Measurements from ENCODE around the gene NXNL2. TPM values are rescaled to one million over a fixed set of nuclear protein-coding genes. Genes with fewer than 3 reads are reported as not detected.

Gene NXNL2
- total RNA-seq, 2 donors from 2014 or later: not detected

DNA sequence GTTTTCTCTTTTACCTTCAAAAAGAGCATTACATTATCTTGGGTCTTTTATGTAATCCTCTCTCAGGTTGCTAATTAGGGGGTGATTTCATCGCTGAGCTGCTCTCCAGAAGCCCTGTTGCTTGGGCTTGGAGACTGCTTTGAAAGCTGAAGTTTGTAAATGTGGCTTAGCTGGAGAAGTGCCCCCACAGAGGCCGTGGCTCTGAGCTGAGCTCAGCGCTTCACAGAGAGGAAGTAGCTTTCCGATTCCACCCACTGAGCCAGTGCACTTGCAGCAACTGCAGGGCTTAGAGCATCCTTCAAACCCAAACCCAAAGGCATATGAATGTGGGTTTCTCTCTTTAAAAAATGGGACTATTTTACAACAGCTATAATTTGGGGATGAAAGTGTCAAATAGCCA lies 13.7 kb upstream of the NXNL2 start:
- peaks cover 26% of the 10 kb centered on the region for H3K27me3 Mint-ChIP-seq (ENCODE audit: insufficient read depth)
- peaks cover 5% of the 10 kb centered on the region for H3K4me1 Mint-ChIP-seq
- no peaks in the 10 kb centered on the region for H3K36me3 ChIP-seq (ENCODE audit: control insufficient read depth, insufficient read depth, low read length)
- H3K4me1 ChIP-seq (ENCODE audit: control insufficient read depth, insufficient read depth, low read length): no peaks in the 10 kb centered on the region
- TF ChIP-seq CTCF (conservative IDR thresholded peaks at IDR 0.05): no peak
- H3K9me3 Mint-ChIP-seq: no peaks in the 10 kb centered on the region
- H3K9ac ChIP-seq (ENCODE audit: extremely low read depth, low read length, poor library complexity, severe bottlenecking): no peak overlapping the region
- H3K27me3 ChIP-seq (ENCODE audit: control insufficient read depth, insufficient read depth, low read length, poor library complexity, severe bottlenecking): no peaks in the 10 kb centered on the region
- H3K9me3 ChIP-seq (ENCODE audit: control insufficient read depth, low read length): no peaks in the 10 kb centered on the region
- 46% methylated on average over 4 of the region's 4 CpGs; no CpG with 5 or more reads in 1 of the 2 experiments for WGBS, 2 experiments (ENCODE audit: insufficient coverage in 1 of 2, insufficient read length in 1 of 2)
- no peak overlapping the region for H3K27ac Mint-ChIP-seq
- no peak overlapping the region for H3K4me3 Mint-ChIP-seq
- no peak overlapping the region for H3K4me3 ChIP-seq (ENCODE audit: low read length)
- H3K36me3 Mint-ChIP-seq (ENCODE audit: low read depth): no peaks in the 10 kb centered on the region
- no peak for DNase-seq
- no peak overlapping the region for H3K27ac ChIP-seq (ENCODE audit: low read depth, low read length)

DNA sequence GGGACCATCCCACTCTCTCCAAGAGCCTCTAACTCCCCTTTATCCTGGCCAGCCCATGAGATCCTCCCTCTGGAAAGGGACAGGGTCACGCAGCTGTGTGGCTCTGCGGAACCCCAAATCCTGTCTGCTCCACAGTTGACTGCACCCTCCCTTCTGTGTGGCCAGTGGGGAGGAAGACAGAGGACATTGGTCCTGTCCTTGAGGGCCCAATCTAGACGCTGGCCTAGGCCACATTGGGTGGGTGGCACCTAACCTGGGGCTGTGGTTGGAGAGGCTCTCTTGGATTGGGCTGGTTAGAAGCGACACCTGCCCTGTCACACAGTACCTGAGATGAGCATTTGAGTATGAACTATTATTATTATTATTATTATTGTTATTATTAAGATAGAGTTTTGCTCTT lies 12.6 kb upstream of the NXNL2 start:
- no peak overlapping the region for H3K4me3 ChIP-seq (ENCODE audit: low read length)

GRCh38 chr9:88523056-88523455 lies 11.9 kb upstream of the NXNL2 start:
- no peak overlapping the region for H3K9ac ChIP-seq (ENCODE audit: extremely low read depth, low read length, poor library complexity, severe bottlenecking)
- H3K9me3 Mint-ChIP-seq: no peaks in the 10 kb centered on the region
- no peak overlapping the region for H3K4me3 ChIP-seq (ENCODE audit: low read length)
- no peak overlapping the region for H3K27ac ChIP-seq (ENCODE audit: low read depth, low read length)
- no peak overlapping the region for H3K27ac Mint-ChIP-seq
- no peaks in the 10 kb centered on the region for H3K4me1 ChIP-seq (ENCODE audit: control insufficient read depth, insufficient read depth, low read length)
- no peak overlapping the region for H3K4me3 Mint-ChIP-seq
- H3K27me3 Mint-ChIP-seq (ENCODE audit: insufficient read depth): peaks cover 26% of the 10 kb centered on the region
- H3K4me1 Mint-ChIP-seq: peaks cover 5% of the 10 kb centered on the region
- no peaks in the 10 kb centered on the region for H3K9me3 ChIP-seq (ENCODE audit: control insufficient read depth, low read length)
- H3K36me3 ChIP-seq (ENCODE audit: control insufficient read depth, insufficient read depth, low read length): no peaks in the 10 kb centered on the region
- 91 to 92% methylated on average over 2 to 3 of the region's 3 CpGs for WGBS, 2 experiments (ENCODE audit: insufficient coverage in 1 of 2, insufficient read length in 1 of 2)
- DNase-seq: no peak
- no peak for TF ChIP-seq CTCF (conservative IDR thresholded peaks at IDR 0.05)
- no peaks in the 10 kb centered on the region for H3K36me3 Mint-ChIP-seq (ENCODE audit: low read depth)
- H3K27me3 ChIP-seq (ENCODE audit: control insufficient read depth, insufficient read depth, low read length, poor library complexity, severe bottlenecking): no peaks in the 10 kb centered on the region

More for the DNA sequence above, 12.6 kb upstream of the NXNL2 start:
- Histone ChIP-seq H3K9me3 (ENCODE audit: control insufficient read depth, low read length) (no peaks in the 10 kb centered on the region), H3K27ac (ENCODE audit: low read depth, low read length) (no peak overlapping the region), H3K36me3 (ENCODE audit: control insufficient read depth, insufficient read depth, low read length) (no peaks in the 10 kb centered on the region), H3K9ac (ENCODE audit: extremely low read depth, low read length, poor library complexity, severe bottlenecking) (no peak overlapping the region), H3K4me1 (ENCODE audit: control insufficient read depth, insufficient read depth, low read length) (no peaks in the 10 kb centered on the region), H3K27me3 (ENCODE audit: control insufficient read depth, insufficient read depth, low read length, poor library complexity, severe bottlenecking) (no peaks in the 10 kb centered on the region)
- DNase-seq: no peak
- Mint-ChIP-seq H3K4me1 (peaks cover 5% of the 10 kb centered on the region), H3K27ac (no peak overlapping the region), H3K27me3 (ENCODE audit: insufficient read depth) (peaks cover 26% of the 10 kb centered on the region), H3K4me3 (no peak overlapping the region), H3K9me3 (no peaks in the 10 kb centered on the region), H3K36me3 (ENCODE audit: low read depth) (no peaks in the 10 kb centered on the region)
- no peak for TF ChIP-seq CTCF (conservative IDR thresholded peaks at IDR 0.05)
- 94% methylated on average over 4 of the region's 4 CpGs; no CpG with 5 or more reads in 1 of the 2 experiments for WGBS, 2 experiments (ENCODE audit: insufficient coverage in 1 of 2, insufficient read length in 1 of 2)
